GM12872 (cell line): ENCODE results near the gene PDE11A.

Experiments used
- CTCF ChIP-seq: IDR thresholded peaks from 3 replicates; pipeline ENCODE4 v1.5.1; 2011; ENCODE audit warnings: low read depth, mild to moderate bottlenecking, low read length, moderate library complexity; ENCODE audit not compliant: insufficient read depth

PDE11A gene

GRCh38 chr2:177639262-177639914, 433.2 kb downstream of the PDE11A start:
- no peak for TF ChIP-seq CTCF

- TF ChIP-seq CTCF: no peak
These were observed 434.1 kb downstream of the PDE11A start for GRCh38 chr2:177638507-177638906.

- no peak for TF ChIP-seq CTCF
These were observed 435.9 kb downstream of the PDE11A start for GRCh38 chr2:177636672-177637071.

GRCh38 chr2:177635696-177636095, 436.9 kb downstream of the PDE11A start:
- no peak for TF ChIP-seq CTCF

- TF ChIP-seq CTCF: no peak
These were observed 438.7 kb downstream of the PDE11A start for GRCh38 chr2:177633910-177634294.

GRCh38 chr2:177633111-177633510, 439.5 kb downstream of the PDE11A start:
- no peak for TF ChIP-seq CTCF

- no peak for TF ChIP-seq CTCF
These were observed 440.9 kb downstream of the PDE11A start for GRCh38 chr2:177631680-177632079.
